NCI-H524 (cell line): ENCODE measurements around the gene ZNF319.

ENCODE experiments used
- DNase-seq, 2 experiments: peaks; one replicate each; lab custom pipeline; 2025; lab: John Stamatoyannopoulos, UW

ZNF319 gene

GRCh38 chr16:57956270-57956808 lies 44.1 kb downstream of the ZNF319 start:
- DNase-seq, result no peak

GRCh38 chr16:57955572-57956188 lies 44.8 kb downstream of the ZNF319 start:
- DNase-seq, result no peak

GRCh38 chr16:57953857-57954256 lies 46.6 kb downstream of the ZNF319 start:
- no peak for DNase-seq

- DNase-seq, result no peak
Observed at GRCh38 chr16:57952909-57953308, 47.6 kb downstream of the ZNF319 start.

GRCh38 chr16:57951204-57951960 lies 49.1 kb downstream of the ZNF319 start:
- DNase-seq, result no peak

GRCh38 chr16:57950382-57950781 lies 50.1 kb downstream of the ZNF319 start:
- no peak for DNase-seq

- no peak for DNase-seq
Observed at GRCh38 chr16:57949595-57950238, 50.8 kb downstream of the ZNF319 start.

- no peak for DNase-seq
Observed at GRCh38 chr16:57949013-57949412, 51.5 kb downstream of the ZNF319 start.

- DNase-seq, result no peak
Observed at GRCh38 chr16:57948027-57948426, 52.4 kb downstream of the ZNF319 start.

GRCh38 chr16:57947261-57947660 lies 53.2 kb downstream of the ZNF319 start:
- DNase-seq, result no peak

GRCh38 chr16:57946181-57946801 lies 54.2 kb downstream of the ZNF319 start:
- DNase-seq, result peak; percentile 70 to 84

- DNase-seq, result peak in 1 of 2 experiments; percentile 18
Observed at GRCh38 chr16:57945740-57946138, 54.7 kb downstream of the ZNF319 start.

GRCh38 chr16:57944970-57945739 lies 55.3 kb downstream of the ZNF319 start:
- DNase-seq, result no peak
